ENCODE measurements around the gene FGGY. TPM values are rescaled to one million over a fixed set of nuclear protein-coding genes. Genes with fewer than 3 reads are reported as not detected.

FGGY gene
- total and polyA plus RNA-seq, 2 donors (not counting 3 experiments of a cell fraction or from before 2014, with no cell fraction given): 5.6 to 6.4 TPM

DNA sequence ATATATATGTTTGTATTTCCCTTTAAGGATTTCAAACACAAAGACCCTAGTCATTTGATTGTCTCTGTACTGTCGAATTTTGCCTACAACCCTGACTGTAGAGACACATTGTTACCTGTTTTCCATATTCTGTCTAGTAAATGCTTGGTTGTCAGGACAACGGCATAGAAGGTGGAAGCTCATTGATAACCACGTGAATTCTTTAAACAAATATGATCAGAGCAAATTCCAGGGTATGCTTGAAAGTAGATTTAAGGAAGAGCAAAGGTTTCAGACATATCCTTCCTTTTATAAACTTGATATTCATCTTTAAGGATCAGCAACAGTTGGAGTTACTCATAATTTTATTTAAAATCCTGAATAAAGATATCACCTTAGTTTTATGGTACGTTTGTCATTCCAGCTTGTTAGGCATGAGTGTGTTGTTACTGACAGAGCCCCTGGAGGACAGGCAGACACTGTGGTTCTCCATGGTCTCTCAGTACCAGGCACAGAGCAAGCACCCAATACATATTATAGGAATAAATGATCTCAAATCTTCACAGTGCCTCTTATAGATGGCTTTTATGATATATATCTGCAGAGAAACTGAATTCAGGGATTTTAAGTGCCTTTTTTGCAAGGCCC, 203.2 kb downstream of the FGGY start:
- Histone ChIP-seq H3K27me3 (ENCODE audit: control insufficient read depth in 2 of 2, insufficient read depth in 2 of 2, low read length in 2 of 2) (no peaks in the 10 kb centered on the region), H3K4me3 (replicated peaks in 1 of 3; ENCODE audit: insufficient read depth in 1 of 3, low read depth in 1 of 3, low read length in 3 of 3) (no peak overlapping the region), H3K27ac (ENCODE audit: insufficient read depth, low read depth, low read length) (no peak overlapping the region), H3K79me2 (ENCODE audit: control insufficient read depth, insufficient read depth, low read length) (no peaks in the 10 kb centered on the region), H3K4me1 (ENCODE audit: control insufficient read depth, extremely low read depth, insufficient read depth, low read length) (no peaks in the 10 kb centered on the region), H3K9me1 (replicated peaks; ENCODE audit: control insufficient read depth, extremely low read depth, insufficient read depth, low read length) (no peaks in the 10 kb centered on the region), H3K9ac (replicated peaks; ENCODE audit: extremely low read depth, insufficient read depth, low read length) (no peak overlapping the region), H3K36me3 (ENCODE audit: control insufficient read depth in 2 of 2, extremely low read depth in 1 of 2, insufficient read depth in 2 of 2, low read length in 2 of 2) (no peaks in the 10 kb centered on the region), H4K20me1 (replicated peaks; ENCODE audit: control insufficient read depth, extremely low read depth, insufficient read depth, low read length) (no peaks in the 10 kb centered on the region), H3K9me3 (replicated peaks; ENCODE audit: control insufficient read depth, insufficient read depth, low read length) (no peaks in the 10 kb centered on the region), H3K4me2 (ENCODE audit: insufficient read depth, low read length) (no peak overlapping the region), H2AFZ (ENCODE audit: low read depth, low read length) (no peak overlapping the region)
- TF ChIP-seq POLR2A (IDR thresholded peaks at IDR 0.05; ENCODE audit: low read depth, low read length): no peak
- TF ChIP-seq, protein P1, sequence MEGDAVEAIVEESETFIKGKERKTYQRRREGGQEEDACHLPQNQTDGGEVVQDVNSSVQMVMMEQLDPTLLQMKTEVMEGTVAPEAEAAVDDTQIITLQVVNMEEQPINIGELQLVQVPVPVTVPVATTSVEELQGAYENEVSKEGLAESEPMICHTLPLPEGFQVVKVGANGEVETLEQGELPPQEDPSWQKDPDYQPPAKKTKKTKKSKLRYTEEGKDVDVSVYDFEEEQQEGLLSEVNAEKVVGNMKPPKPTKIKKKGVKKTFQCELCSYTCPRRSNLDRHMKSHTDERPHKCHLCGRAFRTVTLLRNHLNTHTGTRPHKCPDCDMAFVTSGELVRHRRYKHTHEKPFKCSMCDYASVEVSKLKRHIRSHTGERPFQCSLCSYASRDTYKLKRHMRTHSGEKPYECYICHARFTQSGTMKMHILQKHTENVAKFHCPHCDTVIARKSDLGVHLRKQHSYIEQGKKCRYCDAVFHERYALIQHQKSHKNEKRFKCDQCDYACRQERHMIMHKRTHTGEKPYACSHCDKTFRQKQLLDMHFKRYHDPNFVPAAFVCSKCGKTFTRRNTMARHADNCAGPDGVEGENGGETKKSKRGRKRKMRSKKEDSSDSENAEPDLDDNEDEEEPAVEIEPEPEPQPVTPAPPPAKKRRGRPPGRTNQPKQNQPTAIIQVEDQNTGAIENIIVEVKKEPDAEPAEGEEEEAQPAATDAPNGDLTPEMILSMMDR (IDR thresholded peaks at IDR 0.05; ENCODE audit: extremely low read depth in 1 of 2, insufficient read depth in 1 of 2, low read depth in 1 of 2, low read length in 2 of 2): no peak
- DNase-seq (ENCODE audit: low read depth, low spot score): peak; percentile 10
- no peak for FAIRE-seq
- intact Hi-C loops (cut with micrococcal nuclease) (no loop called here), dilution Hi-C loops (cut with MboI; ENCODE audit: extremely low pct_ligation_motif_present, low sequenced_read_pairs) (no loop called here)
- POLR2A ChIA-PET: no interaction called here
- CTCF ChIA-PET: no interaction called here
- BruUV-seq (replicated peaks): no TSS peak

DNA sequence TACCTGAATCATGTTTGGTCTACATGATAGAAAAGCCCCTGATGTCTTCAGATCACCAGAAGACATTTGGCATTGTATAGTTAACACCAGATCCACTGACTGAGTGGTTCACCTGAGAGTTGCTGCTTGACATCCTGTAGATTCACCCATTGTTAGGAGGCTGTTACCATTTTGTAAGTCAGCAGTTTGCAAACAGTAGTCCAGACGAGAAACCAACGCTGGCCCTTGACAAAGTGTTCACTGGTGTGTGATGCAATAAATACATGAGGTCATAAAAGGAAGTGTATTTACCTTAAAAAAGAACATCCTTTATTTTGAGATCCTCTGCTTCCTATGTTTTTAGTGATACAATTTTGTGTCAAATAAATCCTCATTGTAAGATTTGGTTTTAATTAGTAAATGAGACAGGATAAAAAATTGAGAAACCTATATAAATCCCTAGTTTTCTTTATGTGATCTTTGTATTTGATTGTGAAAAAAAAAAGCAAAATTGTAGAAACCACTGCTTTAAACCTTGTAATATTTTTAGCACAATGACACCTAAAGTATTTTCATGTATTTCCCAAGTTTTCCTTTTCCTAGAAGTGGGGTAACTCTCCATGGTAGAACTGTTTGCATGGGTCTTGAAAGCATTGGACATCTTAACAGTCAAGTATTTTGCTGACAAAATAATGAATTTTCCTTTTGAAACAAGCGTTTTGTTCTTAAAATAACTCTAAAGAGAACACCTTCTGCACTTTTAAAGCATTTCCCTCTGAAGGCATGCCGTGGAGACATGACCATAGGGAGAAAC, 204.3 kb downstream of the FGGY start:
- Histone ChIP-seq H3K4me1 (ENCODE audit: control insufficient read depth, extremely low read depth, insufficient read depth, low read length) (no peaks in the 10 kb centered on the region), H3K9ac (replicated peaks; ENCODE audit: extremely low read depth, insufficient read depth, low read length) (no peak overlapping the region), H3K27me3 (ENCODE audit: control insufficient read depth in 2 of 2, insufficient read depth in 2 of 2, low read length in 2 of 2) (no peaks in the 10 kb centered on the region), H3K9me1 (replicated peaks; ENCODE audit: control insufficient read depth, extremely low read depth, insufficient read depth, low read length) (no peaks in the 10 kb centered on the region), H3K4me2 (ENCODE audit: insufficient read depth, low read length) (no peak overlapping the region), H2AFZ (ENCODE audit: low read depth, low read length) (no peak overlapping the region), H3K27ac (ENCODE audit: insufficient read depth, low read depth, low read length) (no peak overlapping the region), H3K36me3 (ENCODE audit: control insufficient read depth in 2 of 2, extremely low read depth in 1 of 2, insufficient read depth in 2 of 2, low read length in 2 of 2) (no peaks in the 10 kb centered on the region), H4K20me1 (replicated peaks; ENCODE audit: control insufficient read depth, extremely low read depth, insufficient read depth, low read length) (no peaks in the 10 kb centered on the region), H3K4me3 (replicated peaks in 1 of 3; ENCODE audit: insufficient read depth in 1 of 3, low read depth in 1 of 3, low read length in 3 of 3) (no peak overlapping the region), H3K9me3 (replicated peaks; ENCODE audit: control insufficient read depth, insufficient read depth, low read length) (no peaks in the 10 kb centered on the region), H3K79me2 (ENCODE audit: control insufficient read depth, insufficient read depth, low read length) (no peaks in the 10 kb centered on the region)
- dilution Hi-C loops (cut with MboI; ENCODE audit: extremely low pct_ligation_motif_present, low sequenced_read_pairs): no loop called here
- FAIRE-seq (no peak), DNase-seq (ENCODE audit: low read depth, low spot score) (no peak)
- ChIA-PET CTCF (no interaction called here), POLR2A (no interaction called here)
- TF ChIP-seq, protein P2, sequence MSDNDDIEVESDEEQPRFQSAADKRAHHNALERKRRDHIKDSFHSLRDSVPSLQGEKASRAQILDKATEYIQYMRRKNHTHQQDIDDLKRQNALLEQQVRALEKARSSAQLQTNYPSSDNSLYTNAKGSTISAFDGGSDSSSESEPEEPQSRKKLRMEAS (IDR thresholded peaks at IDR 0.05; ENCODE audit: insufficient read depth, insufficient read length): no peak
- no peak for TF ChIP-seq FOS (IDR thresholded peaks at IDR 0.05; ENCODE audit: borderline replicate concordance, insufficient read depth, low read length)
- no peak for TF ChIP-seq JUN (IDR thresholded peaks at IDR 0.05; ENCODE audit: borderline replicate concordance, insufficient read depth, insufficient read length, low read depth)
- TF ChIP-seq POLR2A (IDR thresholded peaks at IDR 0.05; ENCODE audit: low read depth, low read length): no peak
- TF ChIP-seq GATA2 (IDR thresholded peaks at IDR 0.05; ENCODE audit: insufficient read depth, insufficient read length, low read depth, low read length): no peak
- TF ChIP-seq POLR2AphosphoS5 (IDR thresholded peaks at IDR 0.05; ENCODE audit: insufficient read depth, low read depth, low read length): no peak
- TF ChIP-seq, protein P1 (IDR thresholded peaks at IDR 0.05; ENCODE audit: extremely low read depth in 1 of 2, insufficient read depth in 1 of 2, low read depth in 1 of 2, low read length in 2 of 2): no peak
- TF ChIP-seq MYC (IDR thresholded peaks at IDR 0.05; ENCODE audit: low read depth, low read length): no peak
- BruUV-seq (replicated peaks): no TSS peak
- intact Hi-C loops (cut with micrococcal nuclease): no loop called here

Data from endothelial cell of umbilical vein (primary cell).